HS-5 (cell line): ENCODE data around the gene ARL3.
"Not testable (repeated sequence)": the region's sequence is repeated elsewhere in the genome, so short reads cannot be mapped to it uniquely, and the experiment has no call there.

ENCODE experiments used
- DNase-seq: peaks from one replicate; pipeline ENCODE4 v3.0.0-alpha.2; 2012; ENCODE audit warnings: low read depth

ARL3 gene

DNA sequence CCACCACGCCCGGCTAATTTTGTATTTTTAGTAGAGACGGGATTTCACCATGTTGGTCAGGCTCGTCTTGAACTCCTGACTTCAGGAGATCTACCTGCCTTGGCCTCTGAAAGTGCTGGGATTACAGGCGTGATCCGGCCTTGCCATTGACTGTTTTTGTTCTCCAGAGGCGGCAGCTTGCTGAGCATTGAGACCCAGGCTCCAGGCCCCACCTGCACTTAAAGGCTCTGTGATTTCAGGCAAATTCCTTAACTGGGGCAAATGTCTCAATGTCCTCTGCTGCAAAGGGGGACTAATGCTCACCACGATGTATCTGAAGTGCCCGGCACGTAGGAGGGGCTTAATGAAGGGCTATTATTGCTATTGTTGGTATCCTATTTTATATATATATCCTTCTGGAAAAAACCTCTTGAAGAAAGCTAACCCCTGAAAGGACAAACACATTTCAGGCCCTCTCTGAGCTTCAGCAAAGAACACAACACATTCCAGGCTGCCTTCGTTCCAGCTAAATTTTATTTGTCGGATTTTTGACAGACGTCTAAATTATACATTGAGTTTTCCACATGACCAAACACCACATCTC is 40.9 kb downstream of the ARL3 start:
- no peak for DNase-seq

DNA sequence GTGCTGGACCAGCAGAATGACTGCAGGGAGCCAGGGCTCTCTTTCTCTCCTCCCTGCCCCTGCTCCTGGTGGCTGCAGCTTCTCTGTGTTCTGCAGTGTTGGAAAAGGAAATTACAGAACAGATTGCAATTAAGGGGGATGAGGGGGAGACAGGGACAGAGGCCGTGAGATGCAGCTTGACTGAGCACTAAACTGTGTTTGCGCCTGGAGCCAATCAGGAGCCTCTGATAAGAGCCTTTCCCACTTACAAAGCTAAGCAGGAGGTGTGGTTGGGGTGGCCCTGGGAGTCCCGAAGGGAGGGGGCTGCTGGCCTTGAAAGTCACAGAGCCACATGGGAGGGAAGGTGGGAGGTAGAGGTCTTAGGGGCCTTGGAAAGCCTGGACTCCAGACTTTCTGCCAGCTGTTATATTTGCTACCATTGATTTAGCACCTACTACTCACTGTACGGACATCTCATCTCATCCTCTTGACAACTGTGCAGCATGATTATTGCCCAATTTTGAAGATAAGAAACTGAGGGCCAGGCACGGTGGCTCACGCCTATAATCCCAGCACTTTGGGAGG is 43.2 kb downstream of the ARL3 start:
- DNase-seq = no peak

DNA sequence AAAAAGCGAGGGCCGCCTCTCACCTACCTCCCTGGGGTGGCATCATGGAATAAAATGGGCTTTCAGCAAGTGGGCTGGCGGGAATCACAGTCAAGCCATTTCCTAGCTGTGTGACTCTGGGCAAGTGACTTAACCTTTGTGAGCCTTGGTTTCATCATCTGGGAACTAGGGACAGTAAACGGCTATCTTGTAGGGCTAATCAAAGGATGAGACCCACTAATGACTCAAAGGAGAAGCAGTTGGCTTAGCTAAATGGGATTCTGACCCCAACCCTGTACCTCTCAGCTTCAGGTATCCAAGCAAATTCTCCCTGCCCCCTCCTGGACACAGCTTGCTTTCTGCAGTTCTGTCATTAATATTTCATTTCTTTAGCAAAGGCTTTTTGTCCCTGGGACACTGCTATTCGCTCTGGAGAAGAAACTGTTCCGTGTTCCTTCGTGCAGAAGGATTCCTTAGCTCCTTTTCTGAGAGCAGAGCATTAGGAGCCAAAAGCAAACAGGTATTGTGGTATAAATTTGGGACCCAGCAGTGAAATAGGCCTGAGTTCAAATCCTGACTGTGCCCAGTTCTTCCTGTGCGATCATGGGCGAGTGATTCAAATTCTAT is 44.0 kb downstream of the ARL3 start:
- no peak for DNase-seq

DNA sequence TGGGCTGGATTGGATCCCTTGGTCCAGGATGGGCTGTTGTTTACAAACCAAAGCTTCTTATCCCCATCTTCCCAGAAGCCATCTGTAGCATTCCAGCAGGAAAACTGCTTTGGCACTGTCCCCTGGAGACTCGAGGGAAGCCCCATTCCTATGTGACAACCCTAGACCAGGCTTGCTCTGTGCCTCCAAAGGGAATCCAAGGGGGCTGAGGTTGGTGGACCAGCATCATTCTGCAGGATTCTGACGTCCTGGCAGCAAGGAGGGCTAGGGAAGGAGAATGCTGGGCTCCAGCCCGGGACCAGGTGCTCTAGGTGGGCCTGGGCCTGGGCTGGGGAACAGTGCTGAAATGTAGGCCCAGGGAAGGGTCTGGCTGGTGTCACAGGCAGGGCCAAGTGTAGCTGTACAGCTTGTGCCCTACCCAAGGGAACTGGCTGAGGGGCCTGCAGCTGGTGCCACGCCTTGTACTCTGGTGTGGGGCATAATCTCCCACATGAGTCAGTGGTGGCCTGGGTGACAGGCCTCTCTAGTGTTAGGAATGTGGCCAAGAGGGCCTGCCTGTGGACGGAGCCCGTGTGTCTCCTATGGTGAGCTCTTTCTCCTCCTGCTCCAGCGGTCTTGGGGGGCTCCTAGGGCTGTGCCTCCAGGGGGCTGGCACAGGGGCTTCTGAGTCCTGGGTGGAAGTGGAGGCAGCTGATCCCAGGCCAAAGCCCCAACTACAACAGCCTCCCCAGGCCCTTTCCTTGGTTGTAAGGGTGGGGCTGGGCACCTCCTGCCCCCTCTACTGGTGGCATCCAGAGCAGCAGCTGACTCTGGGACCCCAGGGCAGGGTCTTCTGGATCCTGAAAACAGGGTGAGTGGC is 44.8 kb downstream of the ARL3 start:
- DNase-seq = no peak

DNA sequence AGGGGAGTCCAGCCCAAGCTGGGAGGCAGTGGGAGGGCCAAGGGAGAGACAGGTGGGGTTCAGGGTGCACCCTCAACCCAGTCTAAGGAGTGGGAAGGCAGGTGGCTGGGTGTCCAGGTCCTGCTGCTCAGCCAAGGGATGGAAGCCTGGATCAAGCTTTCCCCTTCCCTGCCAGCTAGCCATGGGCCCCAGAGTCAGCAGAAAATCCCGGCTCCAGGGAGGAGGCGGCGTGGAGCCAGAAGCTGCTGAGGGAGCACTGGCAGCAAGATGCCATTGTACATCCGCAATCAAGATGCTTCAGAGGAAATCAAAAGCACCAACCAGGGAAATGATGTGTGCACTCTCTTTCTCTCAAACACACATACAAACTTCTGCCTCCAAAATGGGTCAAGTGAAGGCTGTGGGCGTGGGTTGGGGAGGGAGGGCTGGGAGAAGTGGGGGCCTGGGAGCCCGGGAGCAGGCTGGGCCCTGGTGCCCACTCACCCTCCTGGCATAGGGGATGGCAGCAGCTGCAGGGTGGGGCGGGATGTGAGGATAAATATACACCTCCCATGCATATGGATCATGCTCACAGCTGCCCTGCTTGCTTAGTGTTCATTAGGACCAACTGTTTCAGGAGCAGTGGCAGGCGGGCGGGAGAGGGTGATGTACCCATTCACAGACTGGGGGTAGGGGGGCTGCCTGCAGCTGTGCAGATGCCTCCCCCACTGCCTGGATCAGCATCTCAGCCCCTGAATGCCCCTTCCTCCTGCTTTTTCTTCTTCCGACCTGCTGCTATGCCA is 45.7 kb downstream of the ARL3 start:
- no peak for DNase-seq

GRCh38 chr10:102667411-102667810 is 46.8 kb downstream of the ARL3 start:
- DNase-seq = not testable (repeated sequence)

DNA sequence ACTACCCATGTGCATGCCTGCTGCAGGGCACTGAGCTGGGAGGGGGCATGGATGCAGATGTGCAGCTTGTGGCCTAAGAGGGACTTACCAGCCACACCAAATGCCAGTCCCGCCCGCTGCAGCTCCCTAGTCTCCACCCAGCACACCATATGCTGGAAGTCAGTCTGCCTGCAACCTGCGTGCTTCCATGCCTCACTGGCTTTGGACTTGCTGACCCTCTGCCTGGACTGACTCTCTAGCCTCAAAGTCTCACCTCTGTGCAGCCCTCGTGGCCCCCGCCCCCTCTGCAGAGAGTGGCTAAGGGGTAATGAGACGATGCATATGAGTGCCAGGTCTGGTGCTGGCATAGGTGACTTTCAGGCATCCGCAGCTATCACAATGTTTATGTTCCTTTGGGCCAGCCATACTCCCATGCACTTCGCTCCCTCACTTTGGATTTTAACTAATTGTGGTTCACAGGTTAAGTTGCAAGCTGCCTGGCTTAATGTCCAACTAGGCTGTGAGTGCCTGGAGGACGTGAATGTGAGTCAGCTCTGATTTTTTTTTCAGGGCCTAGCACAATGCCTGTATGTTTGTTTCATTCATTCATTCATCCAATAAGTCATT is 48.2 kb downstream of the ARL3 start:
- no peak for DNase-seq

DNA sequence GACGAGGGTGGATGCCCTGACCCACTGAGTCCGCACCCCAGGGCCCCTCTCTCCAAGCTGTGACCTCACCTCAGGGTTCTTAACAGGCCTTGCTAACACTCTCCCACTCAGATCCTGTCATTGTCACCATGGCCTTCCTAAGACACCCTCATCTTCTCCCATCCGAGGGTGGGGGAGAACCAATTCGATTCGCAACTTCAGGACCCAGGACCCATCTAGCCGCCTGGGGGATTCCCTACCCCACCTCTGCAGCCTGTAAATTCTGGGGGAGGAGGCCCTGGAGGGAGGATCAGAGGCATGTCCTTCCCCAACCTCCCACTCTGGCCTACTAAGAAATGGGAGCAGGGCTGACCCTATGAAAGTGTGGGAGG is 52.6 kb downstream of the ARL3 start:
- no peak for DNase-seq

GRCh38 chr10:102660888-102661657 is 53.1 kb downstream of the ARL3 start:
- DNase-seq = no peak

DNA sequence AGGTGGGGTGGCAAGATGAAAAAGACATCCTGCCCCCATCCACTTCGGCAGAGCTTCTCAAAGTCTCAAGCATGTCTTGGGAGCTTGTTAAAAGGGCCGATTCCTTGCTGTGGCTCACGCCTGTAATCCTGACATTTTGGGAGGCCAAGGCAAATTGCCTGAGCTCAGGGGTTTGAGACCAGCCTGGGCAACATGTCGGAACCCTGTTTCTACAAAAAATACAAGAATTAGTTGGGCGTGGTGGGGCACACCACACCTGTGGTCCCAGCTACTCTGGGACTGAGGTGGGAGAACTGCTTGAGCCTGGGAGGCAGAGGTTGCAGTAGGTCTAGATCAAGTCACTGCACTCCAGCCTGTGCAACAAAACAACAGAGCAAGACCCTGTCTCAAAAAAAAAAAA is 55.4 kb downstream of the ARL3 start:
- DNase-seq = no peak

DNA sequence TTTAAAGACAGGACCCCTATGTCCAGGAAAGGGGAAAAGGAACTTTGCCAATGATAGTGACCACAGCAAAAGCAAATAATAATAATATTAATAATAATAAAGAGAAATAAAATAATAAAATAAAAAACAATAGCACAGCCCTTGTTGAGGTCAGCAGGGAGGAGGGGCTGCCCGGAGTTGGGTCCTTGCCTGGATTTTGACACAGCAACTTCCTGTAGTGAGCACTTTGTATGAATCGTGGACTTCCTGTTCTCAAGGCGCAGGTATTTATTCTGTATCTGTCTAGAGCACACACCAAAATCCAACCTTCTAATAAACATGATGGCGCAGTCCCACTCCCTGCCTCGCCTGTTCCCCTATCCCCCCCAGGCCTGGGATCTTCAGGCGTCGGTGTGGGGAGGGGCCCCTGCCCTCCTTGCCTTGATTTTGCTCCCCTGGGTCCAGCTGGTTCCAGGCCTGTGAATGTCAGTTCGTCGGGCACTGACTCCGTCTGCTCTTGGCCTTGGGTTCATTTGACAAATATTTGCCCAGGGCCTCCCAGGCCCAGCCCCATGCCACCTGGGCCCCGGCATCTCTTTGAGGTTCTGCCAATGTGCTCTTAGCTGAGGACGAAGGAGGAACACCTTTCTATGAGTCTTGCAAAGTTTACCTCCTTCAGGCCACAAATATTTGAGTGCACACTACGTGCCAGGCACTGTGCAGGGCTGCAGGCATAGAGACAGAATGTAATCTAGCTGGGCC is 56.0 kb downstream of the ARL3 start:
- DNase-seq = no peak

DNA sequence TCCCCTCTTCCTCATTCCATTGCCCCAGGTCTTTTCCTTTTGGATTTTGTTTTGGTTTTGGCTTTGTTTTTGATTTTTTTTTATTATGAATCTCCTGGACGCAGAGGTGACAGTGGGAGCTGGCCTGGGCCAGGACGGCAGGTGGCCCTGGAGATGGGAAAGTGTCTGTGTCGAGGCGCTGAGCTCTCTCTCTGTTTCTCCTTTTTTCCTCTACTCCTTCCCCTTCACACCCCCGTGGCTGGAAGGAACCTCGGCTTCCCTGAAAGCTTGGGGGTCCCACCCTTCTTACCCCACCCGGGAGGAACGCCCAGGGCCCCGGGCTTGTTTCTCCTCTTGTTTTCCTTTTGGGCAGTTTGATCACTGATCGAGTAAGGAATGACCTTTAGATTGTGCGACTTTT is 56.7 kb downstream of the ARL3 start:
- no peak for DNase-seq

- no peak for DNase-seq
Observed at GRCh38 chr10:102656791-102657371, 57.3 kb downstream of the ARL3 start.

DNA sequence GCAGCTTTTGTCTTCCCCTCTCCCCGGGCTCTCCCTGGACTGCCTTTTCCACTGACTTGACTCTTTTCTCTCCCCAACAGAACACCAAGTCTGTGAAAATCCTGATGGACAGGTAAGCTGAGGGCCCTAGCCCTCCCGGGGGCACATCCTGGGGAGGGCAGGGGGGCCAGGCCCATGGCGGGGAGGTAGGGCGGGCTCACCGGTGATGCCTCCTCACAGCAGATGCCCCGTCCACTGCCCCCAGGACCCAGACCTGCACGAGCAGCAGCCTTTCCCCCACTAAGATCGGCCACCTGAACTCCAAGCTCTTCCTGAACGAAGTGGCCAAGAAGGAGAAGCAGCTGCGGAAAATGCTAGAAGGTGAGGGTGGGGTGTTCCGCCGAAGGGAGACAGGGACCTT is 58.2 kb downstream of the ARL3 start:
- no peak for DNase-seq

- no peak for DNase-seq
Observed at GRCh38 chr10:102654969-102655368, 59.2 kb downstream of the ARL3 start.

GRCh38 chr10:102654566-102654965 is 59.6 kb downstream of the ARL3 start:
- DNase-seq = no peak

GRCh38 chr10:102653060-102653459 is 61.1 kb downstream of the ARL3 start:
- DNase-seq = no peak

- DNase-seq = no peak
Observed at GRCh38 chr10:102652170-102652916, 61.9 kb downstream of the ARL3 start.

DNA sequence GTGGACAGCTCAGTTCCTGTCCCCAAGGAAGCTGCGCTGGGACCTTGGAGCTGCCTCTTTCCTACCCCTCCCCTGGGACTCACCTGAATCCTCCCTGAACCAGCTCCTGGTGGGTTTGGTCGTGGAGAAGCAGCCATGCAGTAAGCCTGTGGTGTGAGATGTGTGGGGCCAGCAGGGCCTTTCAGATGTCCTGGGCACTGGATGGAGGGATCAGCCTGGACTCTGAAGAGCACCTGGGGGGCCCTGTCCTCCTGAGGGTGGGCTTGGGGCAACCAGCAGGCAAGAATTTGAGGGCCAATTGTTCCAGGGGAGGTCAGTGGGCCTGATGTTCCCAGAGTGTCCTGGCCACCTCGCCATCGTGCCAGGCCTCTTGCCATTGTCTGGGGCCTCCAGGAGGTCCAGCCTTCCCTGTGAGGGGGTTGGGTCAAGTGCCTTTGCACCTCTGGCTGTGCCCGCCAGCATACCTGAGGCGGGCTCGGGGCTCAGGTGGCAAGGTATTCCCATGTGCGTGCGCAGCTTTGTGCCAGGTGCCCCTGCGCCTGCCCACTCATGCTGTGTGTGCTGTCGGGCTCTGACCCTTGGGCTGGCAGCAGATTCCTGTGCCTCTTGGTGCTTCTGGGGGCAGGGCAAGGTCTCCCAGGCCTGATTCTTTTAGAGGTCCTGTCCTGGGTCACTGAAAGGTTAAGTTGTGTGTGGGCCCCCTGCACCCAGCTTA is 62.6 kb downstream of the ARL3 start:
- DNase-seq = no peak
